Psoas muscle (tissue), 8 donors: ENCODE data around the gene COL5A1. TPM values are rescaled to one million over a fixed set of nuclear protein-coding genes. Genes with fewer than 3 reads are reported as not detected.
A peak's percentile ranks its signal among the peaks of the same experiment; 100 is the strongest.

Experiments used
- ATAC-seq, 4 donors: fragments of 200-7000 bp; cut with Tn5 transposase; one replicate each; pipeline ENCODE4 v1.9.1; 2020; ENCODE audit warnings: moderate library complexity in 3 of 4, mild to moderate bottlenecking in 2 of 4
- DNase-seq, 2 donors: peaks; one replicate each; pipeline ENCODE4 v3.0.0-alpha.2; 2020
- H3K27ac ChIP-seq: fragments of 200-600 bp; one replicate; pipeline ENCODE4 v1.8.0; 2022
- H3K27me3 ChIP-seq, 3 donors: fragments of 200-600 bp in 1 of 3; one replicate each; pipeline versions ENCODE4 v1.6.1 to v1.8.0; 2013 to 2022; ENCODE audit warnings: low read length in 2 of 3, mild to moderate bottlenecking in 2 of 3, moderate library complexity in 1 of 3; ENCODE audit not compliant: insufficient read depth in 3 of 3
- H3K36me3 ChIP-seq, 2 donors: fragments of 200-600 bp in 1 of 2; one replicate each; pipeline versions ENCODE4 v1.6.1 to v1.8.0; 2013 to 2022; ENCODE audit warnings: low read depth in 1 of 2, mild to moderate bottlenecking in 1 of 2, moderate library complexity in 1 of 2; ENCODE audit not compliant: insufficient read depth in 1 of 2
- H3K4me1 ChIP-seq: fragments of 200-600 bp; one replicate; pipeline ENCODE4 v1.8.0; 2022
- H3K4me3 ChIP-seq: fragments of 200-600 bp; one replicate; pipeline ENCODE4 v1.8.0; 2022; ENCODE audit warnings: mild to moderate bottlenecking
- H3K9me3 ChIP-seq: fragments of 200-600 bp; one replicate; pipeline ENCODE4 v1.8.0; 2022
- CTCF ChIP-seq: fragments of 200-600 bp; IDR thresholded peaks from one replicate; pipeline ENCODE4 v1.8.0; 2022; ENCODE audit warnings: antibody characterized with exemption
- WGBS, 3 donors: extraction: QIAGEN DNeasy Blood & Tissue Kit; methylation state at CpG; one replicate each; pipeline versions ENCODE4 v1.1.6 to v1.1.7; 2013; 5-methylcytosine and 5-hydroxymethylcytosine counted together
- intact Hi-C, 2 donors: fragments of 100-400 bp; cut with DNase I; formaldehyde crosslinking; loops; one replicate each; pipeline versions ENCODE4 v1.11.0 to v1.14.2; 2022
- polyA plus RNA-seq, 3 donors: library from polyadenylated mRNA; stranded (reverse); fragments of 200-250 nt; gene quantifications; one replicate each; pipeline ENCODE4 v1.2.3, GENCODE V29; 2013
- total RNA-seq, 4 donors: library from RNA; stranded (reverse); fragmentation: NEBNext Ultra II Directional in 2 of 4; extraction: Animal tissue kit (Norgen Biotek cat#: 25700) in 2 of 4; gene quantifications; one replicate each; pipeline versions ENCODE4 v1.2.1 to v1.2.4, GENCODE V29; 2021 to 2023
- donor health status: healthy with polysubstance abuse.
- donor health status: DM: no; HTN: no; CAD: no; lungs with moderate emphysema.
- donor health status: Bipolar disorder and iron deficiency.
- donor health status: healthy.
- donor health status: DM: yes; HTN: yes; CAD: no.
- donor health status: DM: no; HTN: no; CAD: no.
- donor health status: DM: no; HTN: no; CAD: no.
- donor health status: DM: yes; HTN: yes; CAD: no.

Gene COL5A1
- total and polyA plus RNA-seq, 7 donors = 1.7 to 11.3 (median 3.4) TPM

DNA sequence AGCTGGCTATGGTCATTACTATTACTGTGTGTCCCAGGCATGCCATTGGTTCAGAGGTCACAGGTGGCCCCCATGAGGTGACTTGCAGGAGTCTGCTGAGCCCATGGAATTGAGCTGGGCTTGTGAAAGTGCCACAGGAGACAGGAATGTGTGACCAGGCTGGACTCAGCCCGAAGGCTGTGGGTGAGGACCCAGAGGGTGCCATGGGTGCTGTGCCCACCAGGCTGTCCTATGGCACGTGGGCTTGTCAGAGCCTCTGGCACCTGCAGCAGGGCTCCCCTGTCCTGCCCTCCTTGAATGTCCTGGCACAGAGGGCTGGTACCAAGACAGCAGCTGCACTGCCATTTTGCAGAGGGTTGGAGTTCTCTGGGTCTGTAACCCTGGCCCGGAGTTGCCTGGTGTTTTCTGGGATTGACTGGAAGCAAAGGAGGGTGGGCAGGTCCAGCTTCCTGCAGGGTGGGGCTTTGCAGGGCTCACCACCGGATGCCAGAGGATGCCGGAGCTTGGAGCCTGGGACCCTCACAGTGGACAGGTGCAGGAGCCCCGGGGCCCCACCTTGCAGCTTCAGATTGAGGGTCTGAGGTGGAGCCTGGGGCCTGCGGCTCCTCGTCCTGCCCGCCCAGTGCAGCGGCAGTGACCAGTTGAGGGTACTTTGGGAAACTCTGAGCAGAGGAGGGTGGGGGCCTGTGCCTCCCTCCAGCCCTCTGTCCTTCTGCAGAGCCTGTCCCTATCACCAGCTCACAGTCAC lies 14.2 kb downstream of the COL5A1 start:
- 52 to 70% (median 53%) methylated on average over 10 of the region's 10 CpGs for WGBS, 3 donors
- no peaks in the 10 kb centered on the region for H3K4me1 ChIP-seq
- no peak overlapping the region for H3K27ac ChIP-seq
- H3K36me3 ChIP-seq = no peaks in the 10 kb centered on the region
- TF ChIP-seq CTCF = no peak
- DNase-seq = peak in 1 of 2 donors; percentile 14
- H3K4me3 ChIP-seq = no peak overlapping the region
- H3K9me3 ChIP-seq = no peaks in the 10 kb centered on the region
- no peak for ATAC-seq
- intact Hi-C loops = no loop called here
- H3K27me3 ChIP-seq = peaks cover 0 to 16% (median 5%) of the 10 kb centered on the region in 3 donors

DNA sequence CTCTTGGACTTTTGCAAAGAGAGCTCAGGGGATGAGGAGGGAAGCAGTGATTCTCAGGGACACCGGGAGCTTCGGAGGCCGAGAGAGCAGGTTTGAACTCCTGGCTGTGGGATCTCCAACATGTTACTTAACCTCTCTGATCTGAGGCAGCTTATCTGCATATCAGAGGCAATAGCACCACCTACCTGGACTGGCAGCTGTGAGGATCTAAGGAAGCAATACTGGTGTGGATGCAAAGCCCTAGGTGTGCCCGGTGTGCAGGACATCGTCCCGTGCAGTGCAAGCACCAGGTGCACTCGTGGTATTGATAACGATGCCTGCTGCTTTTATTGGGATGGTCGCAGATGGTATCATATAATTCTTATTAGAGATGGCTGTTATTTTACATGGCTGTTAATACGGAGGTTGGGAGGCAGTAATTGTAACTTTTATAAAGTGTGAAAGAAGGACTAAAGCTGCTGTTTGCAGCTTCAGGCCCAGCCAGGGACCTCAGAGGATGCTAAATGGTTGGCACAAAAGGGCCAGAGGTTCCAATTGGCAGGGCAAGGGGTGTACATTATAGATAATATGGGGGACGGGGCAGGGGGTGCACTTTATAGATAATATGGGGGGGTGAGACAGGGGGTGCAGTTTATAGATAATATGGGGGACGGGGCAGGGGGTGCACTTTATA lies 14.9 kb downstream of the COL5A1 start:
- no peaks in the 10 kb centered on the region for H3K4me1 ChIP-seq
- no peaks in the 10 kb centered on the region for H3K9me3 ChIP-seq
- peaks cover 0 to 23% (median 7%) of the 10 kb centered on the region in 3 donors for H3K27me3 ChIP-seq
- H3K36me3 ChIP-seq = no peaks in the 10 kb centered on the region
- no peak overlapping the region for H3K27ac ChIP-seq
- no peak for TF ChIP-seq CTCF
- 52 to 61% (median 57%) methylated on average over 12 of the region's 12 CpGs for WGBS, 3 donors
- DNase-seq (peak in 1 of 2 donors; percentile 1), ATAC-seq (no peak)
- H3K4me3 ChIP-seq = no peak overlapping the region
- intact Hi-C loops = no loop called here

DNA sequence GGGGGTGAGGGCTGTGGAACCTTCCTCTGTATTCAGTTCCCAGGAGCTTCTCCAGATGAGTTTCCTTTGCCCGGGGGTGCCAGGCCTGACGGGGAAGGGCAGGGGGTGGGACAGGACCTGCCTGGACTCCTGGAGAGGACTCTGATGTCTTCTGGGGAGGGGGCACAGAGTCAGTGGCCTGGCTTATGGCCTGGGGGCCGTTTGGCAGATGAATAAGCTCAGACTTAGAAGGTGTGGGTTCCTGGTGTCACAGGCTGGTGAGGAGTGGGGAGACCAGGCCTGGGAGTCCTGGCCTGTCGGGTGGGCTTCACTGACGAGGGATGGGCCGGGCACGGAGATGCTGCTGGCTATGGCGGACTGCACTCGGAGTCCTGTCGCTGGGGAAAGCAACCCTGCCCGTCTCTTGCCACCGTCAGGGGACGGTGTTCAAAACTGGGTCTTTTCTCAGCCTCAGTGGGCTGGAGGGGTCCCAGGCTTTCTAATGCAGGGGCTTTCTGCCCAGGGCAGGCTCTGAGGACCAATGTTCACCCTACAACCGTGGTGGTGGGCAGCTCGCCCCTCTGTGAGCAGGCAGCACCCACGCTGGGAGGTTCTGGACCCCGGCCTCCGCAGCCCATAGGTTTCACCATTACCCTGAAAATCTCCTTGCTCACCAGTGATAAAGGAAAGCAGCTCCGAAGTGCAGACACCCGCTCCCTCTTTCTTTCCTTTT lies 16.2 kb downstream of the COL5A1 start:
- intact Hi-C loops = no loop called here
- H3K27ac ChIP-seq = no peak overlapping the region
- TF ChIP-seq CTCF = no peak
- WGBS, 3 donors = 74 to 83% (median 80%) methylated on average over 19 to 20 of the region's 20 CpGs
- peak in 1 of 2 donors; percentile 10 for DNase-seq
- H3K27me3 ChIP-seq = peaks cover 0 to 28% (median 7%) of the 10 kb centered on the region in 3 donors
- H3K9me3 ChIP-seq = no peaks in the 10 kb centered on the region
- no peak for ATAC-seq
- H3K4me3 ChIP-seq = no peak overlapping the region
- H3K4me1 ChIP-seq = no peaks in the 10 kb centered on the region
- no peaks in the 10 kb centered on the region for H3K36me3 ChIP-seq

GRCh38 chr9:134658378-134658955 lies 16.9 kb downstream of the COL5A1 start:
- intact Hi-C loops = no loop called here
- TF ChIP-seq CTCF = no peak
- ATAC-seq (no peak), DNase-seq (peak in 1 of 2 donors; percentile 9)
- Histone ChIP-seq H3K27ac (no peak overlapping the region), H3K36me3 (no peaks in the 10 kb centered on the region), H3K27me3 (peaks cover 0 to 27% (median 7%) of the 10 kb centered on the region in 3 donors), H3K4me3 (no peak overlapping the region), H3K4me1 (no peaks in the 10 kb centered on the region), H3K9me3 (no peaks in the 10 kb centered on the region)
- 64 to 69% (median 67%) methylated on average over 19 of the region's 19 CpGs for WGBS, 3 donors
